IPS DF 4.7 (cell line): ENCODE results near the gene SLMAP.

Experiments used
- DNase-seq: peaks from one replicate; pipeline ENCODE4 v3.0.0-alpha.2; 2013; ENCODE audit warnings: low spot score; ENCODE audit errors: extremely low read depth

SLMAP gene

GRCh38 chr3:57890874-57891273, 134.8 kb downstream of the SLMAP start:
- no peak for DNase-seq

- no peak for DNase-seq
Measured at GRCh38 chr3:57892423-57892822, 136.3 kb downstream of the SLMAP start.

- DNase-seq = no peak
Measured at GRCh38 chr3:57893156-57893555, 137.0 kb downstream of the SLMAP start.

GRCh38 chr3:57893668-57894067, 137.6 kb downstream of the SLMAP start:
- DNase-seq = no peak

DNA sequence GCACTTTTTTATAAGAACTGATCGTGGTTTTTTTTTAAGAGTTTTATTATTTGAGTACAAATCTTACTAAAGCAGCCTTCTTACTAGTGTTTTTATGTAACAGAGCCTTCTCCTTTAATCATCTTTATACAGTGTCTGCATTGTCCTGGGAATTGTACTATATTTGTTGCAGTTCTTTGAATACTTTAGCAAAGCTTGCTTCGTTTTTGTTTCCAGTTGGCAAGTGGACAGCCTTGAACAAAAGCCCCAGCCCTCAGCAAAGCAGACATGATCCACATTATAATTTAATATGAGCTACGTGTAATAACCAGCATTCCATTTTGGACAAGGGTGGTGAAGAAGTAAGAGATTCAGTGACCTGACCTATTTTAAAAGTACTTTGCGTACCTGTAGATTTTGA, 139.9 kb downstream of the SLMAP start:
- no peak for DNase-seq

GRCh38 chr3:57896691-57897090, 140.6 kb downstream of the SLMAP start:
- DNase-seq = no peak

DNA sequence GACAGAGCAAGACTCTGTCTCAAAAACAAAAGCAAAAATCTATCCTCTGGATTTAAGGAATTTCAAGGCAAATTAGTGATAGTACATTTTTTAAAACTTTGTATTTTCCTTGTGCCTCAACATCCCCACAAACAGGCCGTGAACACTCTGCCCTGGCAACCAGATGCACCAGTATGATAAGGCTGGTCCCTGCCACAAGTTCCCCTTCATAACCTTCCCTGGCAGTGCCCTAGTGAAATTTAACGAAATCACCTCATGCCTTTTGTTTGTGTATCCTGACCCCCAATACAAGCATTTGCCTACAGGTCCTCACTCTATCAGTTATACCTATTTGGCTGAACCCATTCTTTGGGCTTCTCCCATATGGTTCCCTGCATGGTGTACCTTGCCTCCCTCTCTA, 144.7 kb downstream of the SLMAP start:
- DNase-seq = no peak

GRCh38 chr3:57903124-57903890, 147.2 kb downstream of the SLMAP start:
- no peak for DNase-seq

DNA sequence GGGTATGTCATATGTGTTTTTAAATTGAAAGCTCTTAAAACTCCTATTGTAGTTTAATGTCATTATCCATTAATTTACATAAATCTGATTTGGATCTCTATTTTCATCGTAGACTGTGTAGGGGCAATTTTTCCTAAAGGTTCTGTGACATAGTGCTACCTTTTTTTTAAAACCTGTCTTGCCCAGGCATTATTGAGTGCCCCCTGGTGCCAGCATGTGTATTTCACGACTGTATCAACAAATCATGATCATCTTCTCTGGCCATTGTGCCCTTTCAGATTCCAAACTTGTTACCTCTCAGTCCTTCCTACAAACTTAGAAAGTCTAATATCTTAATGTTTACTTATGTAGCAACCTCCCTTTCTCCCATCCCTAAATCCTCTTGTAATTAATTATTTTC, 154.9 kb downstream of the SLMAP start:
- DNase-seq = no peak

DNA sequence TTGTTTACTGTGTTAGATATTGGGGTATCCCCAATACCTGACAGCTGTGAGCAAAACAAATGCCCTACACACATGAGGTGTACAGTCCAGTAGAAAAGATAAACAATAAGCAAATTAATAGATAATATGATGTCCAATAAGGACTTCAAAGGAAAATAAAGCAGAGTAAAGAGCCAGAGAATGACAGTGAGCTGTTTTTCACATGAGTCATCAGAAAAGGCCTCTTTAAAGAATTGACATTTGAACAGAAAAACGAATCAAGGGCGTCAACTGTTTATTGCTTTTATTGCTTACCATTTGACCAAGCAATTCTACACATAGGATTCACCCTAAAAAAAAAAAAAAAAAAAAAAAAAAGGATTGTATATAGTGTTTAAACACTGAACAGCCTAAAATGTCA, 155.5 kb downstream of the SLMAP start:
- DNase-seq = no peak

DNA sequence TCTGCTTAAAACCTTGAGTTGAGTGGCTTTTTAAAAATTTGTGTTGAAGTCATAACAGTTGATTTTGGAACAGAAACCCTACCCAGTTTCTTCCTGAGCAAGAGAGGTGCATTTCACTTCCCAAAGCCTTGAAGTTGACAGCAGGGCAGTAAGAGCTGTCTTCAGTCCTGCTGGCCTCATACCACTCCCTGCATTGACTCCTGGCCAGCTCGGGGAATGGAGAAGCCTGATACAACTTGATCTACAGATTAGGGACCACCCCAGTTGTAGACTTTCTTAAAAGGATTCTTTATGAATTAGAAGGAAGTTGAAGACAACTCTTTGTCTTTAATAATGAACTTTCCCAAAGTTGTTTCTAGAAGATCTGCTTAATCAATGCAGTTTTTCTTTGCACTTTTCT, 161.5 kb downstream of the SLMAP start:
- DNase-seq = no peak

DNA sequence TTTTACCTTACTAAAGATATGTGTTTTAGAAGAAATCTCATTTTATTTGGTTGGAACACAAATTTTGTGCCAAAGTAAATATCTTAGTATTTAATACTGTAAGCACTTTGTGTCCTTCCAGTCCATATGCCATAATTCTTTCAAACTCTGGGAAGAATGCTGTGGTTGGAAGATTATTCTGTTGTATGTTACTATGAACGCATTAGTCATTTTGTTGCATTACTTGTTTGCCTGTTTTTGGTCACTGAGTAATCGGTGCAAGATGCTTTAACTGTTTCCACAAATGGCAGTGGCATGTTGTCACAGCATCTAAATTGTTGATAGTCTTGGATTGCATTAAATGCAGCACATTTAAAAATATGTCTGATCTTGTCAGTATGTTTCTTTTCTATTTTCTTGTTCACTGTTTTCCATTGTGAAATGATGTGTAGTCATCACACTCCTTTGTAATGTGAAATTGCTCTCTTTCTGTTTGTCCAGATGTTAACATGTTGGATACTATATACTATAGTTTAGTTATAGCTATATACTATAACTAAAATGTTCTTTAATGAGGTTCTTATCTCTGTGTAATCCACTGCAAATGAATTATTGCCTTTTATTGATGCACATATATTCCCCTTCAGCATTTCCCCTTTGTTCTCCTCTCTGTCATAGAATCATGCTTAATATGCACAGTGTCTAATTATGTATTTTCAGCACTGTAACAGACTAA, 162.2 kb downstream of the SLMAP start:
- DNase-seq = no peak

DNA sequence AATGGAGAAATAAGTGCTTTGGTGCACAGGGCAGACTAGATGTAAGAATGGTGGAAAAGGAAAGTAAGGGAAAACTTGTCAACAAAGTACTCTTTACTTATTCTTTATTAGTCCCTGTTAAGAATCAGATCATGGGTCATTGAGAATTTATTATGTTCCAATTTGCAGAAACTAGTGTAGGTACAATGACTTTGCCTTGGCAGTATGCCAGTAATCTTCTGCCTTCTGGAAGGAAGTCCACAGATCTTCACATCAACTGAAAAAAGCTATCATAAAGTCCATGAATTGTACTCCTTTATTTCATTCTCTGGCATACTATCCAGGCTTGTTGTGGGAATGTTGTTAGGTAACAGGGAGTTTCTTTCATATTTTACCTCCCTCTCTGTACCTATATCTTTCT, 163.9 kb downstream of the SLMAP start:
- DNase-seq = no peak

- DNase-seq = no peak
Measured at GRCh38 chr3:57923101-57923500, 167.0 kb downstream of the SLMAP start.

GRCh38 chr3:57923752-57924151, 167.6 kb downstream of the SLMAP start:
- DNase-seq = no peak

DNA sequence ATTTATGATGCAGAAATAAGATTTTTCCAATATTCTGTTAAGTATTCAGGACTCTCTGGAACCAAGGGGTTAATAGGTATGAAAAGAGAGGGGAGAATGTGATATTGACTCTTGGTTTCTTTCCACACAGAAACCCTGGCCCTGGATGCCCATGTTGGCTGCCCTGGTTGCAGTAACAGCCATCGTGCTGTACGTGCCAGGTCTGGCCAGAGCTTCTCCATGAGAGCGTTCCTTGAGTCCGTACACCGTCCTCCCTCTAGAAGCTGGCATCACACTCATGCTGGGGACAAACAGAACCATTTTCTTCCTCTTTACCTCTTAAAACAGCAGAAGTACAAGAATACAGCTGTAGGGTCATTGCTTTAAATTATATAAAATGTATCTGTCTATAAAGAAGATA, 171.1 kb downstream of the SLMAP start:
- no peak for DNase-seq

- no peak for DNase-seq
Measured at GRCh38 chr3:57927916-57928315, 171.8 kb downstream of the SLMAP start.

- DNase-seq = no peak
Measured at GRCh38 chr3:57928511-57928910, 172.4 kb downstream of the SLMAP start.

DNA sequence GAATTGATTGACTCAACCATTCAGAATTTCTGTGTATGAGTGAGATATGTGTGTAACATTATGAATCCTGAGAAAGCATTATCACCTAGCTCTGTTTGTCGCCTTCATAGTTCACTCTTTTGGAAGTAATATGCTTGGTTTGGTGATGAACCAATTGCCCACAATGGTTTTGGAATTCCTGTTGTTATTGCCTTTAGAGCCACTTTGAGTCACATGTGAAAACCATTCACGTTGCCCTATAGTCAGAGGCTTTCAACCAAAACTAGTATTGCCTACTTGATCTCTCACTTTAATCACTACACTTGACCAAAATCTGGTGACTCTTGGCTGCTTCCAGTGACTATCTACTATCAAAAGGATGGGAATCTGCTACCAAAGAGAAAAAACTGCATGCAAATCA, 173.9 kb downstream of the SLMAP start:
- no peak for DNase-seq

DNA sequence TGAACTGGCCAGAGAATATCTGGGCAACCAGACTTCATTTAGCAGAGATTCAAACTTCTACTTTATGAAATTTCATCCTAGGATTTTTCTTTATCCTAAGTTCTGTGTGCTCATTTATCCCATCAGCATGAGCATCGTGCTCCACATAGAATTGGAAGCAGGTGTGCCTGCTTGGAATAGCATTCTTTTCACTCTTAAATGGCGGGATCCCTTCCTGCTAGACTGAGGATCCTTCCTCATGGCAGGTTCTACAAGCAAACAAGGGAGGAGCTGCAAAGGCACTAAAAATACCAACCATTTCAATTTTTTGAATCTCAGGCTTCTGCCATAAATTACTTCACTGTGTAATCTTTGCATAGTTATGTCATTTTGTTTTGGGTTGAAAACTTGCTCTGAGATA, 177.5 kb downstream of the SLMAP start:
- DNase-seq = no peak

DNA sequence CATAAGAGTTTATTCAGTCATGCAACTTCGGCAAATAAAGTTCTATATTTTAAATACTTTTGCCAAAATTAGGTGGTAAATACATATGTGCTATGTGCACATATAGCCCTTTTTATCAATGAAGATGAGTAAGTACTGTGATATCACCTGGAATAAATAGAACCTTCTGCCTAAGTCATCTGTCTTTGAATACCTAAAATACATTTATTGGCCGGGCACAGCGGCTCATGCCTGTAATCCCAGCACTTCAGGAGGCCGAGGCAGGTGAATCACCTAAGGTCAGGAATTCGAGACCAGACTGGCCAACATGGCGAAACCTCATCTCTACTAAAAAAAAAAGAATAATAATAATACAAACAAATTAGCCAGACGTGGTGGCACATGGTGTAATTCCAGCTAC, 178.3 kb downstream of the SLMAP start:
- no peak for DNase-seq

DNA sequence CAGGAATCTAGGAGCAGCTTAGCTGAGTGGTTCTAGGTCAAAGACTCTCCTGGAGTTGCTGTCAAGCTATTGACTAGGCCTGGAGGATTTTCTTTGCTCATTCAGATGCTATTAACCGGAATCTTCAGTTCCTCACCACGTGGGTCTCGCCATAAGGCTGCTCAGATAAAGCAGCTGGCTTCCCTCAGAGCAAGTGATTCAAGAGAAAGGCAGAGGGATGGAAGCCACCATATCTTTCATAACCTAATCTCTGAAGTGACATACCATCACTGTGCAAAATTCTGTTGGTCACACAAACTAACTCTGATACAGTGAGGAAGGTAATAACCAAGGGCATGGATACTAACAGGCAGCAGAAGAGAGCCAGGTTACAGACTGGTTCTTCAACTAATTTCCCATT, 179.4 kb downstream of the SLMAP start:
- no peak for DNase-seq

GRCh38 chr3:57937092-57937491, 181.0 kb downstream of the SLMAP start:
- no peak for DNase-seq
